Calu3 (cell line): ENCODE measurements around the gene GAPVD1. TPM values are rescaled to one million over a fixed set of nuclear protein-coding genes. Genes with fewer than 3 reads are reported as not detected.

Source experiments
- BruUV-seq: library from RNA; stranded (reverse); fragments of 400-500 nt; replicated peaks from 2 replicates; lab custom pipeline; 2021; lab: Mats Ljungman, UMichigan
- CTCF ChIA-PET: fragments of 300-600 bp; sonication (Branson Sonifier 250); formaldehyde crosslinking; loops from one replicate; lab custom pipeline; 2022; ENCODE audit warnings: antibody characterized with exemption; lab: Charles Lee
- DNase-seq: peaks from one replicate; pipeline ENCODE4 v3.0.0; 2022
- H3K27ac Mint-ChIP-seq: one replicate; pipeline ENCODE4 v1.8.0; 2022; ENCODE audit warnings: mixed read lengths; ENCODE audit not compliant: unreplicated experiment
- H3K27me3 Mint-ChIP-seq: one replicate; pipeline ENCODE4 v1.8.0; 2022; ENCODE audit warnings: mixed read lengths; ENCODE audit not compliant: unreplicated experiment
- H3K36me3 Mint-ChIP-seq: one replicate; pipeline ENCODE4 v1.8.0; 2022; ENCODE audit warnings: mild to moderate bottlenecking, moderate library complexity, mixed read lengths; ENCODE audit not compliant: insufficient read depth, unreplicated experiment
- H3K4me1 Mint-ChIP-seq: one replicate; pipeline ENCODE4 v1.8.0; 2022; ENCODE audit warnings: mild to moderate bottlenecking, low read depth, mixed read lengths; ENCODE audit not compliant: unreplicated experiment
- H3K4me3 Mint-ChIP-seq: one replicate; pipeline ENCODE4 v1.8.0; 2022; ENCODE audit warnings: mild to moderate bottlenecking, low read depth, moderate library complexity, mixed read lengths; ENCODE audit not compliant: unreplicated experiment
- H3K9me3 Mint-ChIP-seq: one replicate; pipeline ENCODE4 v1.8.0; 2022; ENCODE audit warnings: low read depth, mixed read lengths; ENCODE audit not compliant: unreplicated experiment
- intact Hi-C: fragments of 100-400 bp; cut with micrococcal nuclease; formaldehyde crosslinking; loops from one replicate; pipeline ENCODE4 v1.10.0; 2022; ENCODE audit not compliant: unreplicated experiment
- total RNA-seq: library from RNA; stranded (reverse); gene quantifications from 2 replicates; pipeline ENCODE4 v1.2.3, GENCODE V29; 2022
- TF ChIP-seq, protein P1 (sequence below): fragments of 200-600 bp; IDR thresholded peaks from one replicate; pipeline ENCODE4 v1.8.0; 2022; ENCODE audit warnings: antibody characterized with exemption; ENCODE audit not compliant: unreplicated experiment

GAPVD1 gene
- total RNA-seq, 1 experiment from 2014 or later = 32.6 TPM

DNA sequence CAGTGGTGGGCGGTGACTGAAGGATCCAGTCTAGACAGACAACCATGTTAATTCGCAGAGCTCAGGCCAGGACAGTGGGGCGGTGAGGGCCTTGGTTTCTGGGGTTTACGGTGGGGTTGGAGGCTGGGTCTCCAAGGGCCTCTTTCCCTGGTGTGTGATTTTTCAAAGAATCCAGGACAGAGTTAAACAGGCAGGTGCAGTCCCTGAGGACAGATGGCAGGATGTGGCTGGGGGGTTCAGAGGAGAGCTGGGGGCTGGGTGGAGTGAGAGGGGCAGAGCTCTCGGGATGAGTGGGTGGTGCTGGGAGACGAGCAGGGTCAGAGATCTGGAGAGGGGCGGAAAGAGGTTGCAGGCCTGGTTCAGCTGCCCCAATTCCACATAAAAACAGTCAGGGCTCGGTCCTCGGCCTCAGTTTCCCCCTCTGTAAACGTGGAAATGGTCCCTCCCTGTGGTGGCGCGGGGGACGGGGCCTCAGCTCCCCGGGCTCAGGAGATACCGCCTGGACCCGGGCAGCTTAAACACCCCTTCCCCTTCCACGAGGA is 145.9 kb downstream of the GAPVD1 start:
- BruUV-seq = no TSS peak
- intact Hi-C loops = loop anchor here (5.0 kb wide), 2 partner anchors 225 to 820 kb away; no protein-coding TSS in a partner anchor
- peak overlapping the region; percentile 61 for H3K4me3 Mint-ChIP-seq

DNA sequence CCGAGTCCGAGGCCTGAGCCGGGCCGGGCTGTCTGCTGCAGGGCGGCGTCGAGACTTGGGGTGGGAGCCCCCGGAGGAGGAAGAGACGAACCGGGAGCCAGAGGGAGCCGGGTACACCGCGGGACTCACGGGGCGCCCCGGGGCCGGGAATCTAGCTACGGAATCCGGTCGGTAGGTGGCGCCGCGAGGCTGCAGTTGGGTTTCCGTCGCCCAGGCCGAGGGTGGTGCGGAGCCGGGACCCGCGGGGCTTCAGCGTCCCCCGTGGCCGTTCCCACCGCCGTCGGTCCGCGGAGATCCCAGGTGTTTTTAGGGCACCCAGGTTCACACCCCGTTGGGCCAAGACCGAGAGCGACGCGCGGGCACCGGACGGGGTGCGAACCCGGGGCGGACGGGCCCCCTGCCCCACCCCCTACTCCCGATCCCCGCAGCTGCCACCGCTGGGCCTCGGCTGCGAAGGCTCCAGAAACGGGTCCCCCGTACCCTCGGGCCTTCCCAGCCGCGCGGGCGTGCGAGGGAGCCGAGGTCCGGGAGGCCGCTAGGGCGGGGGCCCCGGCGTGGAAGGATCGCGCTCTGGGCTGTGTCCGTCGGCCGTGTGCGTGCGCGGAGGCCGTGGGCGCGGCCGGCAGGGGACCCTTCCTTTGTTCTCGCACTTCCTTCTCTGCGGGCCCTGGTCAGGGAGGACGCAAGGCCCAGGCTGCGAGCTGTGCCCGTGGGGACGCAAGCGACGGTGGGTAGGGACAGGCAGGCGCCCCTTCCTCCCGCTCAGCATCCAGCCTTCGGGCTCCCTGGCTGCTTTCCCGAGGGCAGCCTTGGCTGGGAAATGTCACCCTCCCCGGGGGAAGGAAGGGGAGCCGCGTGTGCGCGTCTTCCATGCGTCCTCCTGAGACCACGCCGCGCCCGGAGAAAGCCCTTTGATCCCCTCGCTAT is 146.6 kb downstream of the GAPVD1 start:
- BruUV-seq = no TSS peak
- H3K27ac Mint-ChIP-seq = no peak overlapping the region

More for the DNA sequence above, 145.9 kb downstream of the GAPVD1 start:
- Mint-ChIP-seq H3K4me1 (peaks cover 28% of the 10 kb centered on the region), H3K27ac (no peak overlapping the region), H3K9me3 (peaks cover 5% of the 10 kb centered on the region), H3K27me3 (peaks cover 32% of the 10 kb centered on the region), H3K36me3 (peaks cover 23% of the 10 kb centered on the region)
- TF ChIP-seq, protein P1, sequence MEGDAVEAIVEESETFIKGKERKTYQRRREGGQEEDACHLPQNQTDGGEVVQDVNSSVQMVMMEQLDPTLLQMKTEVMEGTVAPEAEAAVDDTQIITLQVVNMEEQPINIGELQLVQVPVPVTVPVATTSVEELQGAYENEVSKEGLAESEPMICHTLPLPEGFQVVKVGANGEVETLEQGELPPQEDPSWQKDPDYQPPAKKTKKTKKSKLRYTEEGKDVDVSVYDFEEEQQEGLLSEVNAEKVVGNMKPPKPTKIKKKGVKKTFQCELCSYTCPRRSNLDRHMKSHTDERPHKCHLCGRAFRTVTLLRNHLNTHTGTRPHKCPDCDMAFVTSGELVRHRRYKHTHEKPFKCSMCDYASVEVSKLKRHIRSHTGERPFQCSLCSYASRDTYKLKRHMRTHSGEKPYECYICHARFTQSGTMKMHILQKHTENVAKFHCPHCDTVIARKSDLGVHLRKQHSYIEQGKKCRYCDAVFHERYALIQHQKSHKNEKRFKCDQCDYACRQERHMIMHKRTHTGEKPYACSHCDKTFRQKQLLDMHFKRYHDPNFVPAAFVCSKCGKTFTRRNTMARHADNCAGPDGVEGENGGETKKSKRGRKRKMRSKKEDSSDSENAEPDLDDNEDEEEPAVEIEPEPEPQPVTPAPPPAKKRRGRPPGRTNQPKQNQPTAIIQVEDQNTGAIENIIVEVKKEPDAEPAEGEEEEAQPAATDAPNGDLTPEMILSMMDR = no peak
- no peak for DNase-seq
- CTCF ChIA-PET = interaction anchor here (0.6 to 1.1 kb wide), 7 partner anchors 9 to 991 kb away, joined by 3 to 6 read pairs (median 3); no protein-coding TSS in a partner anchor

DNA sequence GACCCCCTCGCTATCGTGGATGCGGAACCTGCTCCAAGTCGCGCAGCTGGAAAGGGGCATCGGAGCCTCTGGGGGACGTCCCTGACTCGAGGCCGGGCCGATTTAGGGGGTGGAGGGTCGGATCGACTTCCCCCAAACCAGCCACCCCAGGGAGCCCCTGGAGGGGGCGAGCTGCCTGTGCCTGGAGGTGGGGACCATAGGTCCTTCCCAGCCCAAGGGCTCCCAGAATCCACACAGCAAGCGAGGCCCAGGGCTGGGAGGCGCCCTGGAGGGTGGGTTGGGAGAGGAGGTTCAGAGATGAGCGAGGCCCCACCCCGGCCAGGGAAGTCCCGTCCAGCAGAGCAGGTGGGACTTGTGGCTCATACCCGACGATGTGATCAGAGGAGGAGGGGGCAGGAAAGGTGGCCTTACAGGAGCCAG is 147.6 kb downstream of the GAPVD1 start:
- peaks cover 5% of the 10 kb centered on the region for H3K9me3 Mint-ChIP-seq
- DNase-seq = no peak
- CTCF ChIA-PET = no interaction called here
- H3K4me1 Mint-ChIP-seq = peaks cover 28% of the 10 kb centered on the region
- H3K36me3 Mint-ChIP-seq = peaks cover 23% of the 10 kb centered on the region
- no TSS peak for BruUV-seq
- TF ChIP-seq, protein P1 = no peak
- no peak overlapping the region for H3K27ac Mint-ChIP-seq
- H3K27me3 Mint-ChIP-seq = peaks cover 32% of the 10 kb centered on the region
- intact Hi-C loops = loop anchor here (5.0 kb wide), 2 partner anchors 223 to 818 kb away; no protein-coding TSS in a partner anchor
- H3K4me3 Mint-ChIP-seq = peak overlapping the region; percentile 61

More for the DNA sequence above, 146.6 kb downstream of the GAPVD1 start:
- peak overlapping the region; percentile 61 for H3K4me3 Mint-ChIP-seq
- peaks cover 28% of the 10 kb centered on the region for H3K4me1 Mint-ChIP-seq
- DNase-seq = peak; percentile 80
- CTCF ChIA-PET = interaction anchor here (0.6 to 1.1 kb wide), 7 partner anchors 9 to 990 kb away, joined by 3 to 6 read pairs (median 3); no protein-coding TSS in a partner anchor
- H3K36me3 Mint-ChIP-seq = peaks cover 23% of the 10 kb centered on the region
- H3K9me3 Mint-ChIP-seq = peaks cover 5% of the 10 kb centered on the region
- intact Hi-C loops = loop anchor here (5.0 kb wide), 2 partner anchors 224 to 819 kb away; no protein-coding TSS in a partner anchor
- TF ChIP-seq, protein P1 = peak; percentile 73
- peaks cover 32% of the 10 kb centered on the region for H3K27me3 Mint-ChIP-seq
